ENCODE results near the gene ITPR1. TPM values are rescaled to one million over a fixed set of nuclear protein-coding genes. Genes with fewer than 3 reads are reported as not detected.

Gene ITPR1
- total and polyA plus RNA-seq, 2 experiments from 2014 or later, result 17.6 to 28.8 TPM

- Histone ChIP-seq H3K36me3 (no peaks in the 10 kb centered on the region), H3K4me1 (ENCODE audit: low read depth) (no peaks in the 10 kb centered on the region), H3K4me3 (no peak overlapping the region), H3K27ac (no peak overlapping the region), H3K9me3 (ENCODE audit: low read depth) (peaks cover 3% of the 10 kb centered on the region), H3K27me3 (no peaks in the 10 kb centered on the region)
- DNase-seq (ENCODE audit: low read depth in 1 of 2, low spot score in 1 of 2), result peak in 1 of 2 donors; percentile 44
- no peak for TF ChIP-seq CTCF (IDR thresholded peaks at IDR 0.05; ENCODE audit: low read depth, low read length)
Measured at GRCh38 chr3:4864503-4864902, 371.4 kb downstream of the ITPR1 start.

GRCh38 chr3:4865714-4866113, 372.6 kb downstream of the ITPR1 start:
- H3K4me3 ChIP-seq, result no peak overlapping the region
- H3K4me1 ChIP-seq (ENCODE audit: low read depth), result no peaks in the 10 kb centered on the region
- TF ChIP-seq CTCF (IDR thresholded peaks at IDR 0.05; ENCODE audit: low read depth, low read length), result no peak
- DNase-seq (ENCODE audit: low read depth in 1 of 2, low spot score in 1 of 2), result no peak
- no peaks in the 10 kb centered on the region for H3K36me3 ChIP-seq
- no peaks in the 10 kb centered on the region for H3K27me3 ChIP-seq
- H3K27ac ChIP-seq, result no peak overlapping the region
- peaks cover 3% of the 10 kb centered on the region for H3K9me3 ChIP-seq (ENCODE audit: low read depth)

- no peaks in the 10 kb centered on the region for H3K36me3 ChIP-seq
- H3K27ac ChIP-seq, result no peak overlapping the region
- no peak overlapping the region for H3K4me3 ChIP-seq
- H3K4me1 ChIP-seq (ENCODE audit: low read depth), result no peaks in the 10 kb centered on the region
- H3K27me3 ChIP-seq, result no peaks in the 10 kb centered on the region
- no peaks in the 10 kb centered on the region for H3K9me3 ChIP-seq (ENCODE audit: low read depth)
- no peak for TF ChIP-seq CTCF (IDR thresholded peaks at IDR 0.05; ENCODE audit: low read depth, low read length)
- peak in 1 of 2 donors; percentile 25 for DNase-seq (ENCODE audit: low read depth in 1 of 2, low spot score in 1 of 2)
Measured at GRCh38 chr3:4866866-4867265, 373.7 kb downstream of the ITPR1 start.

GRCh38 chr3:4877173-4877787, 384.1 kb downstream of the ITPR1 start:
- no peaks in the 10 kb centered on the region for H3K27me3 ChIP-seq
- DNase-seq (ENCODE audit: low read depth in 1 of 2, low spot score in 1 of 2), result no peak
- no peak overlapping the region for H3K4me3 ChIP-seq
- H3K4me1 ChIP-seq (ENCODE audit: low read depth), result no peaks in the 10 kb centered on the region
- H3K9me3 ChIP-seq (ENCODE audit: low read depth), result no peaks in the 10 kb centered on the region
- no peaks in the 10 kb centered on the region for H3K36me3 ChIP-seq
- H3K27ac ChIP-seq, result no peak overlapping the region
- TF ChIP-seq CTCF (IDR thresholded peaks at IDR 0.05; ENCODE audit: low read depth, low read length), result no peak

- H3K27me3 ChIP-seq, result no peaks in the 10 kb centered on the region
- TF ChIP-seq CTCF (IDR thresholded peaks at IDR 0.05; ENCODE audit: low read depth, low read length), result no peak
- no peak overlapping the region for H3K27ac ChIP-seq
- H3K4me1 ChIP-seq (ENCODE audit: low read depth), result no peaks in the 10 kb centered on the region
- no peaks in the 10 kb centered on the region for H3K9me3 ChIP-seq (ENCODE audit: low read depth)
- no peaks in the 10 kb centered on the region for H3K36me3 ChIP-seq
- DNase-seq (ENCODE audit: low read depth in 1 of 2, low spot score in 1 of 2), result no peak
- no peak overlapping the region for H3K4me3 ChIP-seq
Measured at GRCh38 chr3:4880850-4881249, 387.7 kb downstream of the ITPR1 start.
